ENCODE results near the gene SHFL.

Gene SHFL

GRCh38 chr19:10085641-10086590 lies at the start of gene SHFL:
Gene SHFL (plus strand): TSS chr19:10086317. CDS start chr19:10086428, 111 bp downstream.
- DNase-seq = no peak

GRCh38 chr19:10036601-10037071 lies 49.5 kb upstream of the SHFL start:
- no peak for DNase-seq

- no peak for DNase-seq
Observed at GRCh38 chr19:10037367-10037766, 48.8 kb upstream of the SHFL start.

GRCh38 chr19:10037809-10038208 lies 48.3 kb upstream of the SHFL start:
- no peak for DNase-seq

- no peak for DNase-seq
Observed at GRCh38 chr19:10043286-10043927, 42.7 kb upstream of the SHFL start.

- DNase-seq = no peak
Observed at GRCh38 chr19:10044390-10044789, 41.7 kb upstream of the SHFL start.

GRCh38 chr19:10045371-10045770 lies 40.7 kb upstream of the SHFL start:
- DNase-seq = no peak

- DNase-seq = no peak
Observed at GRCh38 chr19:10049626-10050025, 36.5 kb upstream of the SHFL start.

- no peak for DNase-seq
Observed at GRCh38 chr19:10052602-10053360, 33.3 kb upstream of the SHFL start.

GRCh38 chr19:10061717-10062310 lies 24.3 kb upstream of the SHFL start:
- DNase-seq = no peak

GRCh38 chr19:10068205-10068604 lies 17.9 kb upstream of the SHFL start:
- DNase-seq = no peak

- no peak for DNase-seq
Observed at GRCh38 chr19:10069046-10069445, 17.1 kb upstream of the SHFL start.

- DNase-seq = no peak
Observed at GRCh38 chr19:10070730-10071446, 15.2 kb upstream of the SHFL start.

- no peak for DNase-seq
Observed at GRCh38 chr19:10074153-10074552, 12.0 kb upstream of the SHFL start.

GRCh38 chr19:10076535-10076934 lies 9.6 kb upstream of the SHFL start:
- no peak for DNase-seq

- DNase-seq = no peak
Observed at GRCh38 chr19:10078329-10078728, 7.8 kb upstream of the SHFL start.

GRCh38 chr19:10079031-10079453 lies 7.1 kb upstream of the SHFL start:
- DNase-seq = no peak

- DNase-seq = no peak
Observed at GRCh38 chr19:10083911-10084310, 2.2 kb upstream of the SHFL start.

GRCh38 chr19:10084803-10085202 lies 1.3 kb upstream of the SHFL start:
- no peak for DNase-seq

- no peak for DNase-seq
Observed at GRCh38 chr19:10086591-10087192, 575 bp downstream of the SHFL start.

- no peak for DNase-seq
Observed at GRCh38 chr19:10087296-10088061, 1.4 kb downstream of the SHFL start.

All from DMS153 (cell line).